ENCODE data around the gene FOXR1.
A peak's percentile ranks its signal among the peaks of the same experiment; 100 is the strongest.

FOXR1 gene, protein sequence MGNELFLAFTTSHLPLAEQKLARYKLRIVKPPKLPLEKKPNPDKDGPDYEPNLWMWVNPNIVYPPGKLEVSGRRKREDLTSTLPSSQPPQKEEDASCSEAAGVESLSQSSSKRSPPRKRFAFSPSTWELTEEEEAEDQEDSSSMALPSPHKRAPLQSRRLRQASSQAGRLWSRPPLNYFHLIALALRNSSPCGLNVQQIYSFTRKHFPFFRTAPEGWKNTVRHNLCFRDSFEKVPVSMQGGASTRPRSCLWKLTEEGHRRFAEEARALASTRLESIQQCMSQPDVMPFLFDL

DNA sequence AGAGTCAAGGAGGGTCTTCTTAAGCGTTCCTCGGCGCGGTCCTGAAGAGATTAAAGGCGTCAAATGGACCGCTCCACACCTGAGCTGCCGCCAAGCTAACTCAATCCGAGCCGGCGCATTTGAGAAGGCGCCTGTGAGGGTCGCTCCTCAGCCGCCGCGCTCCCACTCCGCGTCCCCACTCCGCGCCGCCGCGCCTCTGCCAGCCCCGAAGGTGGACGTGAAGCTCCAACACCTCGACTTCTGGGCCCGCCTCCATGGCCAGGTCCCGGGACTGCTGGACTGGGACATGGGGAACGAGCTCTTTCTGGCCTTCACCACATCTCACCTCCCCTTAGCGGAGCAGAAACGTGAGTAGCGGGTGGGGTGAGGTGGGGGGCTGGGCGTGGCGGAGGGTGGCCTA is at the start of gene FOXR1:
FOXR1 (plus strand) TSS at position 116 of the 400 bp plus-strand sequence; CDS start at position 287, 171 bp downstream.
- no peak for DNase-seq (ENCODE audit: extremely low read depth in 1 of 2, low read depth in 1 of 2)

DNA sequence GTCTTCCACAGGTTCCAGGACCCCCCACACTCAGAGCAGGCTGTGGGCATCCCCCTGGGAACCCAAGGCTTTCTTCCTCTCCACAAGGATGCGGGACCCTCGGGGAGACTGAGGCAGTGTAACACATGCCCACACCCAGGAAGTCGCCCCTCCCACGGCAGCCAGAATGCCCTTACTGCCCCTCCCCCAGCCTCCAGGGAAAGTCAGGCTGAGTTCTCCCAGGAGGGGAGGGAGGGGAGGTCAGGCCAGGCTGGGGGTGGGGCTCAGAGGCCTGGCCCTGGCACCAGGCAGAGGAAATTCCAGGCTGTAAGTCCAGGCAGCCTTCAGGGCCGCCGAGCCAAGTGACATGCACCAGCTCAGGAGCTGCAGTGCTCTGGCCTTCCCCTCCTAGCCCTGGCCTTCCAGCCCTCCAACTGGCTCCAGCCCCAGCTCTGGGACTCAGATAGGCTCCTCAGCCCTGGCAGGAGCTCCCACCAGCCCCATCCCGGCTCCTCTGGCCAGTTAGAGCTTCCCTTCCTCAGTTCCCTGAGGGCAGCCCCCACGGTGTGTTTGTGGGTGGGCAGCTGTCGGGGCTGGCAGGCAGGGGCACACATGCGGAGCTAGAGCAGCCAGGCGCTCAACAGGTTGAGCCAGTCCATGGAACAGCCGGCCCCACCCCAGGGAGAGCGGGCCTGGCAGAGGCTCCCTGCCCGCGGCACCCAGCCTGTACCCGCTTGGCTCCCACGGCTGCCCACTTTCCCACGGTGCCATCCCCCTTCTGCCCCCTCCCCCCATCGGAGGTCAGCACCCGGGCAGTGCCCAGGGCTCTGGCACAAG is 49.4 kb upstream of the FOXR1 start:
- DNase-seq (ENCODE audit: extremely low read depth in 1 of 2, low read depth in 1 of 2): no peak

DNA sequence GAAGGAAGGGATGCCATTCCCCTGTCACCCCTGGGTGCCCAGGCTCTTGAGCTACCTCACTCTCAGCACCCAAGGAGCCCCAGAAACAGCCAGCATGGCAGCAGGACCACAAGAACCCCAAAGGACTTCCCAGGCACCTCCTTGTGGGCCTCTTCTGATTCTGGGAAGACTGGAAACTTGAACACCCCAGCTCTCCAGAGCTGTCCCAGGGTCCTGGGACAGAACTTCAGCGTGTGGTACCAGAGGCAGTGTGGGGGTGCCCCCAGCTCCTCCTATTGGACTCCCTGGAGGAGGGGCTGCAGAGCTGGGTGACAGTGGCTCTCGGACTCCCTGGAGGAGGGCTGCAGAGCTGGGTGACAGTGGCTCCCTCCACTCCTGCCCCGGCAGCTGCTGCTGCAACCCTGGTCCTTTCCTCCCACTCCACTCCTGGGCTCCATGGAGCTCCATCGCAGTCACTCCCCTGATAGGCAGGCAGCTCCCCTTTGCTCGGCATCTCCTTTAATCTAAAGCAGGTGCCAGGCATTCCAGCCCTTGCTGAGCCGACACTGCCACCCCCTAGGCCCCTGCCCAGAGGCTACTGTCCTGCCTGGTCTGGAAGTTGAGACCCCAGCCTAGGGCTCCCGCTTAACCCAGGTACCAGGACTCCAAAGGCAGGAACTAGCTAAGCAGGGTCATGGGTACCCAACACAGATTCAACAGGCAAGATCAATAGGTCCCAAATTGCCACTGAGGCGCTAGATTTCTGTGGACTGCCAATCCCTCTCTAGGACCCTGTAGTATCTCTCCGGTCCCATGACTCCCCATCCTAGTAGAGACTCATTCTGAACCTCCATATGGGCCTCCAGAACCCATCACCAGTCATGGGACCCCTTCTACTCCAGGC is 48.6 kb upstream of the FOXR1 start:
- no peak for DNase-seq (ENCODE audit: extremely low read depth in 1 of 2, low read depth in 1 of 2)

DNA sequence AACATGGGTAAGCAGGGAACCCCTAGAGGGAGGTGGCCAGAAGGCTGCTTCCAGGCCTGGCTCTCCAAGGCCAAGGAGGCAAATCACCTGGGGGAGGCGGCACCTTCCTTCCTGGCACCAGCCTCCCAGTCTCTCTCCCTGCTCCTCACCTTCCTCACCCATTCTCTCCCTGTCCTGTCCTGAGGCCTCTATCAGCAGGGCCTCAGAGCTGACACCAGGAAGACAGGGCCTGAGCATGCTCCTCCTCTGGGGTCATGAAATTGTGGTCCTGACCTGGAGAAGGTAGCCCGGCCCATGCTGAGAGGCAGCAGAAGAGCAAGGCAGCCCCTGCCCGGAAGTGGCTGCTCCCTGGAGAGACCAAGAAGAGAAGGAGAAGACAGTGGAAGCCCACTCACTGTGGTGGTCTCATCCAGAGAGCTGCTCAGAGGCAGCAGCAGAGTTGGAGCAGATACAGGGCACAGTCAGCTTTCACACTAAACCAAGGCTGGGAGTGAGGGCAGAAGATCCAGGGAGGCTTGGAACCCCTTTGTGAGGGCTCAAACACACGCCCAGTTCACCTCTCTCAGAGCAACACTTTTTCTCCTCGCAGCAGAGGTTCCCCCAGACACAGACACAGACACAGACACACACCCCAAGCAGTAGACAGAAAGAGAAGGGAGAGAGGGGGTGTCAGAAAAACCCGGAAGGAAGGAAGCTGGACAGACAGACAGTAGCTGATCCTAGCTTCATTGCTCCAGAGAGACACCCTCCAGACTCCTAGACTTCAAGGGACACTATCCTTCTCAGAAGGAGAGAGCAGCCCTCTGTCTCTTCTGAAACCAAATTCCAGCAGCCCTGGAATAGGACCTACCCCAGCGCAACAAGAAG is 47.6 kb upstream of the FOXR1 start:
- no peak for DNase-seq (ENCODE audit: extremely low read depth in 1 of 2, low read depth in 1 of 2)

DNA sequence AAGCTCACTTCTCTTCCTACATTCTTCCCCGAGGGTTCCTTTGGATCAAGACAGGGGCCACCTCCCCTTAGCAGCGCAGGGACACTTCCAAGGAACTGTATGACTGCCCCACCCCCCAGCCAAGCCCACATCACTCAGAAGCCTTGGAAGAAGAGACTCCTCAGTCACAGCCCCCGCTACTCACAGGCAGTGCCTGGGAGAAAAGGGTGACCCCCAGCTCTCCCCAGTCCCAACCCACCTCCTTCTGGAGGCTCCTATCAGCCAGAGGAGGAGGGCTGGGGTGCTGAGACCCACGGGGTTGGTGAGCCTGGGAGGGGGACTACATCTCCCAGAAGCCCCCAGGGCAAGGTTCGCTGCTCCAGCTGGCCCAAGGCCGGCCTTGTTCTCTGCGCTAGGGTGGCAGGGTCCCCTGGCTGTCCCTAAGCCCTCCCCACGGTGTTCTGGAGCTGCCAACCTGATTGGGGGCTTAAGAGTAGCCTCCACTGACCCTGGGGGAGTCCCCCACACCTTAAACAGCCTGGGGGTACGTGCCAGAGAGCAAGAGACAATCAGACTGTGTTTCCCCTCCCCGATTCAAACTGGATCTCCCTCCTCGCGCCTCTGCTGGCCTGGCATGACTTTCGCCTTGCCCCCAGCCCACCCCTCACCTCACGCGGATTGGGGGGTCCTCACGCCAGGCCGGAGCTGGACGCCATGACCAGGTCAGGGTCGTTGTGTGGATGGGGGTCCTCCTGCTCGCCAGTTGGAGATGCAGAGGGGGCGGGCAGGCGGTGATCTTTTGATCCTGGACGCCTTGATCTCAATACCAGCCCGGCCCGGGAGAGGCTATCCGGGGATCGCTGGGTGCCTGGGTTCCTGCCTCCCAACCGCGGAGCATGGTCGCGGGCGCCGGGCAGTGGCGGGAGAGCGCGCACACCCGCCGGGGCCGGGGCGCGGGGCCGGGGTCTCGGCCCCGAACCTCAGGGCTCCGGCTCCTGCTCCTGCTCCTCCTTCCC is 46.7 kb upstream of the FOXR1 start:
- no peak for DNase-seq (ENCODE audit: extremely low read depth in 1 of 2, low read depth in 1 of 2)

DNA sequence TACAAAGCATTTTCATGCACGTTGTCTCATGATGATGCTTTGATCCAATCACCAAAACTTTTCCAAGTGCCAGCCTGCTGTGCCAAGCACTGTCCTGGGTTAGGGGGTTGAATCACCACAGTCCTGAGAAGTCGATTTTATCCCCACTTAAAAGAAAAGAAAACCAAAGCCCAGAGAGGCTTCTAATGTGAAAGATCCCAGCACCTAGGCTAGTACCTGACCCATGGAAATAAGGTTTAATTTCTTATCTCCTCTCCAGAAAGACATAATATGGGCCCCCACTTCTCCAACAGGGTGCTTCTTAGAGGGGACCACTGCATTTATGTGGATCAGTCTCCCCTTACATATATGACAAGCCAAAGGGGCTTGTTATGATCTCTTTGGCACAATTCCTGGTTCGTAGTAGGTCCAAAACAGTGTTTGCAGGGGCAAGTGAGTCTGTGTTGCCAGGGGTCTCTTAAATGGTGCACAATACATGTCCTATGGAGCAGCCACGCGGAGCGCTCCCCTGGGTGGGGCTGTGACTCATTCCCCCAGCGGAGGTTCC is 43.9 kb upstream of the FOXR1 start:
- DNase-seq (ENCODE audit: extremely low read depth in 1 of 2, low read depth in 1 of 2): no peak

DNA sequence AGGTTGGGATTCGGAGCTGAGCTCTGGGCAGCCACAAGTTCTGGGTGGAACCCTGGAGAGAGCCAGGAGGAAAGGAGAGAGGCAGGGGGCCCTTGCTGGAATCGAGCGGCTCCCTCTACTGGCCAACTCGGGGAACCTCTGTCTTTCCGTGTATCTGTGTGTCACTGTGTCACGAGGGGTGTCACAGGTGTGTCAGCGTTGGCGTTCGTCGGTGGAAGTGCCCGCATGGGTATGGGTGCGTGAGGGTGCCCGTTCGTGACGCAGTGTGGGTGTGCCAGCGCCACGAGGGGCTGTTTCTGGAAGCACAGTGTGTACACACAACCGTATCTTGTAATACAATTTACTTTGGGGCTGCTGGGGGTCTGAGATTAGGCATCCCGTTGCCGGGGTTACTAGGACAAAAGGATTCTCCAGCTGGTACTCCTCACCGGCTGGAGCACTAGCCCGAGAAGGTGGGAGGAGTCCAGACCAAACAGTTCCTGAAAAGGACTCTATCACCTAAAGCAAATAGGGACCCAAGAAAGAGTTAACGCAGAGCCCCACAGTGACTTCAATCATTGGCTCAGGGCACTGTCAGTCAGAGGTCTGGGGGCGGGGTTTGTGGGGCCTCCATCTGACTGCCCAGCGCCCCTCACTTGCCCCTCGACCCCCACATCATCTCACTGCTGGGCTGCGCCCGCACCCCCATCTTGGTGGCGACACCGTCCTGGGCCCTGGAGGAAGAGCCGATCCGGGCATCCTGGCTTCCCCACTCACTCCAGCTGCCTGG is 43.3 kb upstream of the FOXR1 start:
- peak; percentile 84 to 93 for DNase-seq (ENCODE audit: extremely low read depth in 1 of 2, low read depth in 1 of 2)

DNA sequence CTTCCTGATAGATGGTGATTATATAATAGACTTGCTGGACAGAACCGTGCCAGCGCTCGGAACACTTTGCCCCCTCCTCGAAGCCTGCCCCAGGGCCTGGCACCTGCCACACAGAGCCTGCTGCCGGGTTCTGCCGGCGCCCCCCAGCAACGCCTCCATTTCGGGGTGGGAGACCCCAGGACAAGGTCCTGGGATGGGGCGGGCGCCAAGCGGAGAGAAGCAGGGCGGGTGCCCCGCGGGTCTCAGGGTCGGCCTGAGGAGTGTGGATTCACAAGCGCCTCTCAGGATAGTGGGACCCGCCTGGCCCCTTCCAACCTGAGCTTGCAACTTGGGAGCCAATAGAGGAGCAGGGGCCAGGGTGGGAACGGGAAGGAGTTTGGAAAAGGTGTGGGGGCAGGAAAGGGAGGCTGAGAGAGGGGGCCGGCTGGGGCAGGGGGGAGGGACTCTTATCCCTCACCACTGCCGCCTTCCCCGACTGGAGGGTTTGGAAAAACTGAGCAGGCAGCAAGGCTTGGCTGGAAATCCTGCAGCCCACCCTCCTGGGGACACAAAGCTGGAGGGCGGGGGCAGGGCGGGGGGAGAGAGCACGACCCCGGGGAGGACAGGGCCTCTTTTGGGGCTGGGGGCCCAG is 42.6 kb upstream of the FOXR1 start:
- DNase-seq (ENCODE audit: extremely low read depth in 1 of 2, low read depth in 1 of 2): no peak

DNA sequence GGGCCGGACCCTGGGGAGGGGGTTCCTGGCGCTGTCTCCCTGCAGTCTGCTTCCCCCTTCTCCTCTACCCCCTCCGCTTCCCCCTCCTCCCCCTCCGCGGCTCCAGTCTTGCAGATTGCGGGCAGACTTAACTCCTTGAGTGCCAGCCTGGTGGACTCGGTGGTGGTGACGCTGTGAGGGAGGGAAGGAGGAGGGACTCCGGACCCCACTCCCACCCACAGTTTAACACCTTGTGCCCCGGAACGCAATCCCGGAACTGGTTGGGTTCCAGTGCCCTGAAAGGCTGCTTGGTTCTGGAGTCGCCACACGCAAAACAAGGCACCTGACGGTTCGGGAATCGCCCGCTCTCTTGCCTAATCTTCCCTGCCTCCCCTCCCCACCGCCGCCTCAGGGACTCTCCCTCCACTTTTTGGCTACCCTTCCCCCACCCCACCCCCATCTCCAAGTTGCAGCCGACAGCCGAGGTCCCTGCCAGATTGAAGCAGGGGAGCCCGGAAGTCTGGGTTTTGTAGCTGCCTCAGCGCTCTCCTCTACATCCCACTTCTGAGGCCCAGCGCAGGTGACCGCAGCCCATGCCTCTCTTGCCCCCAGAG is 42.0 kb upstream of the FOXR1 start:
- DNase-seq (ENCODE audit: extremely low read depth in 1 of 2, low read depth in 1 of 2): peak; percentile 55 to 60

DNA sequence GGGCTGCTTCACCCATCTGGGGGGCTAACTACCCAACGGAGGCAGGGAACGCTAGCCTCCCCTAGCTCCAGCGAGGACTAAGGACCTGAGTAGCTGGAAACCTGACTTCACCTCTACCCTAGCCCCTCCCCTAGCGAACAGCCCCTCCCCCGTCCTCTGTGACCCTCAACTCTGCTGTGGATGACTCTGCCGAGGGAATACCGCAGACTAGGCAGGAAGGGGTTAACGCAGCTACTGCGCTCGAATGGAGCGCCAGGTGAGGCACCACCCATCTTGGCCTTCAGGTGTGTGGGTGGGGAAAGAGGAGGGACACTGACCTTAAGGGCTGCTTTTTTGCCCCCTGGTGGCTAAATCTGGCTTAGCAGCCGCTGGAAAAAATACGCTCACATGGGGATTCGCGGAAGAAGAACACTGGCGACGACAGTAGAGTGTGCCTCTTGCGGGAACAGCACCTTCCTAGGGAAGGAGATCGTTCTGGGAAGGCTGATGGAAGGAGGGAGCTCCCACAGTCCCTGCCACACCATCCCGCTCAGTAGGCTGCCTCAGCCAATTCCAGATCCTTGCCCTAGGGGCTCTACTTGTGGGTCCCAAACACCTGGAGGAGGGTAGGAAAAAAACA is 41.4 kb upstream of the FOXR1 start:
- peak; percentile 69 to 74 for DNase-seq (ENCODE audit: extremely low read depth in 1 of 2, low read depth in 1 of 2)

DNA sequence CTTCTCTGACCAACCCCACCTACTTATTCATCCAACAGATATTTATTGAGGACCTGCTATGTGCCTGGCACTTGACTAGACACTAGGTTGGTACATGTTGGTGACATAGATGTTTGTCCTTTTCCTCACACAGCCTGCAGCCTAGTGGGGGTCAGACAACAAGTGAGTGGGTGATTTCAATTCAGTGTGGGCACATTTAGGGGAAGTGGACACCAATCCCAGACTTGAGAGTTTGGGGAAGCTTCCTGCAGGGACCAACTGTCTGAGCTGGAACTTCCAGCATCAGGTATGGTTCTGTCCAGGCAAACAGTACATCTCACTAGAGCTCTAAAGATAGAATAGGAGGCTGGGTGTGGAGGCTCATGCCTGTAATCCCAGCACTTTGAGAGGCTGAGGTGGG is 40.0 kb upstream of the FOXR1 start:
- no peak for DNase-seq (ENCODE audit: extremely low read depth in 1 of 2, low read depth in 1 of 2)

DNA sequence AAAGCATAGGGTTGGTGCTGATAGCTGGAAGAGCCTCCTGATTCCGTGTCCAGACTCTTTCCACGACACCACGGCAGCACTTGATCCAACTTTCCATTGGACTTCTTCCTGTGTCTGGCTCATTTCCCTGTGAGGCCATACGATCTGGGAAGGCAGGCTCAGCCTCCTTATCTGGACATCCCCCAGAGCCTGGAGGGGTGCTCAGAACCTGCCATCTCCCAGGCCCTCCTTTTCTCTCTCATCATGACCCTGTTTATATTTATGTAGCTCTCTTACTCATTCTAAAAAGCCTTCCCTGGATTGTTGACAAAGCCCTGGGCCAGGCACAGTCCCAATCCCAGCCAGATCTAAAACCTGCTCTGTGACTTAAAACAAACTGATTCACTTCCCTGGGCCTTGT is 38.1 kb upstream of the FOXR1 start:
- DNase-seq (ENCODE audit: extremely low read depth in 1 of 2, low read depth in 1 of 2): no peak

DNA sequence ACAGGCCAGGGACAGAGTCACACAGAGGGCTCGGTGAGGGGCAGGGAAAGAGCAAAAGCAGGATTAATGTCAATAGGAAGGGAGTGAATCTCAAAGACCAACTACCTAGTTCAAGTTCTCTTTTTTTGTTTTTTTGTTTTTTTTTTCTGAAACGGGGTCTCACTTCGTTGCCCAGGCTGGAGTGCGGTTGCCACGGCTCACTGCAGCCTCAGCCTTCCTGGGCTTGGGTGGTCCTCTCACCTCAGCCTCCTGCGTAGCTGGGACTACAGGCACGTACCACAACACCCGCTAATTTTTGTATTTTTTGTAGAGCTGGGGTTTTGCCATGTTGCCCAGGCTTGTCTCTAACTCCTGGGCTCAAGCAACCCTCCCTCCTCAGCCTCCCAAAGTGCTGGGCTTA is 36.2 kb upstream of the FOXR1 start:
- no peak for DNase-seq (ENCODE audit: extremely low read depth in 1 of 2, low read depth in 1 of 2)

DNA sequence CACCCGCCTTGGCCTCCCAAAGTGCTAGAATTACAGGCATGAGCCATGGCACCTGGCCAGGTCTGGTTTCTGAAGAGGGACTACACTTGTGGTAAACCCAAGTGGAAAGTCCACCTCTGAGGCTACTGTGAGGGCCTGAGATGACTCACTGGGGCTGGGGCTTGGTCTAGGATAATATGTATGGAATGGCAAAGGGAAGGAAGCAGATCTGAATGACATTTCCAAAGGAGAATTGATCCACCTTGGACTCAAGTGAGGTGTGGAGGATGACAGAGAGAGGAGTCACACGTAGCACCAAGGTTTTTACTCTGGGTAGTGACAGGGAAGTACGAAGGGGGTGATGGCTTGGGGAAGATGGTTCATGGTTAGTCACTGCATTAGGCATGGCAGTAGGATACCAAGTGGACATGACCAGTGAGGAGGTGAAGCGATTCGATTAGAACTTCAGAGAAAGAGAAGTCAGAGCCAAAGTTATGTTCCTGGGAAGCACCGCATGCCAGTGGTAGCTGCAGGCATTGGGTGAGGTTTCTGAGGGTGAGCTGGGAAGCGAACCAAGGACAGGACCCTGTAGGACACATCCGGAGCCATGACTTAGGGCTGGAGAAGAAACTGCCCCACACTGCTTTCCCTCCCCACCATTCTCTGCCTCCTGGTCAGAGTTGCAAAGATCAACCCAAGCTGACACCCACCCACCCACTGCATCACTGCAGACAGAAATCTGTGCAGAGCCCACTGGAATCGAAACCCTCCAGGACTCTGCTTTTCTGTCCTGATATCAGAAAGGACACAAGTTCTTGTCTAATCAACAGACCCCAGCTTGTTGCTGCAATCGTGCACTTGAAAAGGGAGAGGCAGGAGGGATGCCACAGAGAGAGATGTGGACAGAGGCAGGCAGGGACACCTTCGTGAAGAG is 32.8 kb upstream of the FOXR1 start:
- no peak for DNase-seq (ENCODE audit: extremely low read depth in 1 of 2, low read depth in 1 of 2)

DNA sequence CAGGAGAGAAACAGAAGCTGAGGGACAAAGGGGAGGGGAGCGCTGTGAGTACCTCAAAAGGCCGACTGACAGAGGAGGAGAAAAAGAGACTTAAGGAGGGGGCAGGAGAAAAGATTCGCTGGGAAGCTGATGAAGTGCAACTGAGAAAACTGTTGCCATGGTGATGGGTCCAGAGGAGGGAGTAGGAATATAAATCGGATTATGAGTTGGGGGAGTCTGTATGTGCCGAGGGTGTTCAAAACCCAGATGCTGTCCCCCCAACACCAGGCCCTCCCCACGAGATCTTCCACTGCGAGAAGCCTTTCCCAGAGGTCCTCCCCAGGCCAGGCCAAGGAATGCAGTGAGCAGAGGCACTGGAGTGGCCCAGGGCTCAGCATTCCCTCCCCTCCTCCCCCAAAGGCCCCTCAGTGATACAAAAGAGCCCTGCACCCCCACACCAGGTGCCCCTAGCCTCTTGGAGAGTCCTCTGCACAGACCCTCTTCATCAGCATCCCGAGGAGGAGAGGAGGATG is 32.1 kb upstream of the FOXR1 start:
- no peak for DNase-seq (ENCODE audit: extremely low read depth in 1 of 2, low read depth in 1 of 2)

All from activated CD8-positive, alpha-beta memory T cell treated with anti-CD3 and anti-CD28 coated beads for 1 hour (primary cell).